ENCODE measurements around the gene GBX2.

The GBX2 gene

GRCh38 chr2:236122236-236122635 lies 46.0 kb downstream of the GBX2 start:
- no peak overlapping the region for H3K4me3 ChIP-seq (ENCODE audit: low read depth, low read length)
- in situ Hi-C loops (cut with HindIII; ENCODE audit: low sequenced_read_pairs), result no loop called here

GRCh38 chr2:236121546-236121945 lies 46.6 kb downstream of the GBX2 start:
- TF ChIP-seq CTCF (IDR thresholded peaks at IDR 0.05; ENCODE audit: low read depth, low read length, missing control alignments), result no peak
- no peak for DNase-seq (ENCODE audit: low read depth)
- in situ Hi-C loops (cut with HindIII; ENCODE audit: low sequenced_read_pairs), result no loop called here
- no peak overlapping the region for H3K4me3 ChIP-seq (ENCODE audit: low read depth, low read length)

More at GRCh38 chr2:236122236-236122635, 46.0 kb downstream of the GBX2 start:
- no peak for DNase-seq (ENCODE audit: low read depth)
- TF ChIP-seq CTCF (IDR thresholded peaks at IDR 0.05; ENCODE audit: low read depth, low read length, missing control alignments), result no peak

- no peak overlapping the region for H3K4me3 ChIP-seq (ENCODE audit: low read depth, low read length)
- no peak for TF ChIP-seq CTCF (IDR thresholded peaks at IDR 0.05; ENCODE audit: low read depth, low read length, missing control alignments)
- in situ Hi-C loops (cut with HindIII; ENCODE audit: low sequenced_read_pairs), result no loop called here
These were observed 47.4 kb downstream of the GBX2 start for GRCh38 chr2:236120829-236121228.

GRCh38 chr2:236120141-236120601 lies 48.0 kb downstream of the GBX2 start:
- in situ Hi-C loops (cut with HindIII; ENCODE audit: low sequenced_read_pairs), result no loop called here
- no peak for TF ChIP-seq CTCF (IDR thresholded peaks at IDR 0.05; ENCODE audit: low read depth, low read length, missing control alignments)
- DNase-seq (ENCODE audit: low read depth), result no peak
- H3K4me3 ChIP-seq (ENCODE audit: low read depth, low read length), result no peak overlapping the region

More at GRCh38 chr2:236120829-236121228, 47.4 kb downstream of the GBX2 start:
- DNase-seq (ENCODE audit: low read depth), result no peak

GRCh38 chr2:236119476-236119875 lies 48.7 kb downstream of the GBX2 start:
- no peak for DNase-seq (ENCODE audit: low read depth)
- no peak for TF ChIP-seq CTCF (IDR thresholded peaks at IDR 0.05; ENCODE audit: low read depth, low read length, missing control alignments)
- in situ Hi-C loops (cut with HindIII; ENCODE audit: low sequenced_read_pairs), result no loop called here
- no peak overlapping the region for H3K4me3 ChIP-seq (ENCODE audit: low read depth, low read length)

- TF ChIP-seq CTCF (IDR thresholded peaks at IDR 0.05; ENCODE audit: low read depth, low read length, missing control alignments), result no peak
- no peak overlapping the region for H3K4me3 ChIP-seq (ENCODE audit: low read depth, low read length)
- in situ Hi-C loops (cut with HindIII; ENCODE audit: low sequenced_read_pairs), result no loop called here
- DNase-seq (ENCODE audit: low read depth), result no peak
These were observed 49.2 kb downstream of the GBX2 start for GRCh38 chr2:236119003-236119402.

GRCh38 chr2:236117861-236118269 lies 50.3 kb downstream of the GBX2 start:
- no peak overlapping the region for H3K4me3 ChIP-seq (ENCODE audit: low read depth, low read length)
- TF ChIP-seq CTCF (IDR thresholded peaks at IDR 0.05; ENCODE audit: low read depth, low read length, missing control alignments), result no peak
- DNase-seq (ENCODE audit: low read depth), result no peak
- in situ Hi-C loops (cut with HindIII; ENCODE audit: low sequenced_read_pairs), result no loop called here
